OCI-LY1 (cell line): ENCODE measurements around the gene CBFA2T2.

Experiments used
- CTCF ChIP-seq: fragments of 200-600 bp; sonication (generic), shearing (Covaris generic); IDR thresholded peaks from 2 replicates; pipeline ENCODE4 v1.5.1; 2017; ENCODE audit warnings: mild to moderate bottlenecking, antibody characterized with exemption, low read length, moderate library complexity, mixed read lengths
- EZH2 ChIP-seq: fragments of 200-600 bp; sonication (generic), shearing (Covaris generic); IDR thresholded peaks from 2 replicates; pipeline ENCODE4 v1.8.0; 2017; ENCODE audit warnings: borderline replicate concordance, mixed run types, mild to moderate bottlenecking, antibody characterized with exemption, low read length, moderate library complexity, mixed read lengths

DNA sequence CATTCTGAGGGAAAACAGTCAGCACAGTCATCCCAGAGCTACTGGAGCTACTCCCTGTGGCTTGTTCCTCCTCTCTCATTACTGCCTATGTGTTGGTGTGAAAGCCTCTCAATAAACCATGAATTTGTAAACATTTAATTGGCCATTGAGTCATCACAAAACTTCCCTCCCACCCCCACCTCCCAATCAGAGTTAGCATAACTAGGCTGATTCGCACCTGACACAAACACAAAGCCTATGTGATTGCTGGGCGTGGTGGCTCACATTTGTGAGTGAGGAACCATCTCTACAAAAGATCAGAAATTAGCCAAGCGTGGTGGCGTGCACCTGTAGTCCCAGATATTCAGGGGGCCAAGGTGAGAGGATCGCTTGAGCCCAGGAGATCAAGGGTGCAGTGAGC is 29.2 kb upstream of the CBFA2T2 start:
- TF ChIP-seq EZH2 (no peak), CTCF (no peak)
